ENCODE results near the gene JUP.
A peak's percentile ranks its signal among the peaks of the same experiment; 100 is the strongest.
"Not testable (repeated sequence)": the region's sequence is repeated elsewhere in the genome, so short reads cannot be mapped to it uniquely, and the experiment has no call there.

JUP gene

DNA sequence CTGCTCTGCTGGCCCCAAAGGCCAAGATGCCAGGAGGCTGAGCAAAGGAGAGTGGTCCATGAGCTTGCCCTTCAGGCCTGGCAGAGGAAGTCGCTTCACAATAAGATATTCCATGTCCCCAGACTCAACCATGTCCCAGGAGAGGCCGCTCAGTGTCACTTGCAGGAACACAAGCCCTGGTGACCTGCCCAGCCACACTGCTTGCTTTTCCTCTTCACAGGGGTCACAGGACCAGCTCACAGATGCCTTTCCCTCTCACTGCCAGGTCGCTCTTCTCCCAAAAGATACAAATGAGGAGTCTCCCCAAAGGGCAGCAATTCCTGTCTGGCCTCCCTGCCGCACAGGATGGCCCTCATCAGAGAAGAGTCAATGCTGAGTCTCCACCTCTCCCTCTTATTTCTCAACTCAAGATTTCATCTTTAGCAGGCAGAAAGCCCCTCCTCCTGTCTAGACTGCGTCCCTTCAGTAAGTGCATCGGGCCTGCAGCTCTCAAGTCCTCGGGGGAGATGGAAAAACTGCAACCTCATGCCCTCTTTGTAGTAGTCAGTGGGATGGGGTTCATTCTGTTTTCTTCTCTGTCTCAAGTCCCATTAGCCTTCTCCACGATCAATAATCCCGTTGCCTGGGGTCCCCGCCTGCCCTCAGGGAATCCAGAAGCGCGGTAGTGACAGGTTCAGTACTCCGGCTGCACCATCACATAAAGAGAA lies 5.0 kb downstream of the JUP start:
- DNase-seq (ENCODE audit: low spot score): no peak

GRCh38 chr17:41779954-41780353 lies 6.6 kb downstream of the JUP start:
- no peak for DNase-seq (ENCODE audit: low spot score)

GRCh38 chr17:41777574-41778188 lies 8.8 kb downstream of the JUP start:
- DNase-seq (ENCODE audit: low spot score): peak; percentile 90

DNA sequence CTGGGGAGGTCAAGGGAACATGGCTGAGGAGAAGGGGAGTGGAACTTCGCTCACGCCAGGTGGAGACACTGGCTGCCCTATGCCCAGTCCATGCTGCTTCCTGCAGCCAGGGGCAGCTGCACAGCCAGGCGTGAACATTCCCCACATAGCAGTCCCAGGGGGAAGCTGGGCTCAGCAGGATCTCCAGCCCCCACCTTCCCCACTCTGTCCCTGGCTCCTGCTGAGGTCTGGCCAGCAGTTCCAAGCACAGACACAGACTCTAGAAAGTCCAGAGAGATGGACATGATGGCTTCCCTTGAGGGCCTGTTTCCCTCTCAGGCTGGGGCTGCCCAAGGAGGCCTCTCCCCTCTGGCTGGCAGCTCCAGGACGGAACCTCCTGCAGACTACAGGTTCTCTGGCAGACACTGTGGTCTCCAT lies 9.3 kb downstream of the JUP start:
- DNase-seq (ENCODE audit: low spot score): peak; percentile 50

- DNase-seq (ENCODE audit: low spot score): not testable (repeated sequence)
These were observed 10.1 kb downstream of the JUP start for GRCh38 chr17:41776262-41776900.

DNA sequence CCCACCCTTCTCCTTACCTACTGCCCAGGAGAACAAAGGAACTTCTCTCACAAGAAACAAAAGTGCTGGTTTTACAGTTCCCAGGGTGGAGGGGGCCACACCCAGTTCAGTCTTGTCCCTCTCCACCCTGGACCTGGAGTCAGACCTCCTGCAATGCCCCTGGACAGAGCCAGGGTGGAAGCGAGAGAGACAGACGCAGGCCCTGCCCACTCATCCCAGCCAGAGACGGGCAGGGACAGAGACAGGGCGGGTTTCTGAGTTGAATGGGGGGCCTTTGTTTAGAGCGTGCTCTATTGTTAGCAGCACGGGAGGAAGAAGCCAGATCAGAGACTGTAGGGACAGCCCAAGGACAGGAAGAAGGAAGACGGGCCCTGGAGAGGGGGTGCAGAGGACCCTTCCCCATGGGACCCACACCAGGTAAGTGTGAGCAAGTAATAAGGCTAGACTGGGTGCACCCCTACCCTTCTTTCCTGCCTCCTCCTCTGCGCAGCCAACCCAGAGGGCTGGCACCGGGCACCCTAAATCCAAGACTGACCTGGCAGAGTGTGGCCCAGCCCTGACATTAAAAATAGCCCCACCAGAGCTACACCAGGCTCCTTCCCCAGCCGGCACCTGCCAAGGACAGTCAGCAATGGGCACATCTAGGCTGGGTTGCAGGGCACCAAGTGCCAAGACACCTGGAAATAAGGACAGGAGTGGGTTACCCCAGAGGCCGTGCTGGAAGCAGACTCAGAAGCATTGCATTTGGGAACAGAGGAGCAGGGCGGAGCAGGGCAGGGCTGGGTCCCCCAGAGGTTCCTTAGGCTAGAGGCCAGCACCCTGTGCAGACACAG lies 10.9 kb downstream of the JUP start:
- no peak for DNase-seq (ENCODE audit: low spot score)

DNA sequence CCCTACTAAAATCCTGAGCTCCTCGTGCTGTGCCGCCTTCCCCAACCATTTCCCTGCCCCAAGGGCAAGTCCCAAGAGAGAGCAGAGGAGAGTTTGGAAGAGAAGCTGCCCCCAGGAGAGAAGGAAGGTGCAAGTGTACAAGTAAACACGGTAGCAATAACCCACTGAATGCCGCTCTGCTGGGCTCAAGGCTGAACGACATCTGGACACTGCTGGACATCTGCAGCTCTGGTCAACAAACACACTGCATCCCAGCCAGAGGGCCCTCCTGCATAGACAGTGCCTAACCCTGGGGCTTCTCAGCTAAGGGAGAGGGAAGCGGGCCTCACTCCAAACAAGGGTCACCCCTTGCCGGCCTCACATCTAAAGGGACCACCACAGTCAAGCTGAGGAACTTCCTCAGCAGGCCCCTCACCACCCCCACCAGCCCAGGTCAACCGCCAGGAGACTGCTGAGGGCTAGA lies 12.7 kb downstream of the JUP start:
- DNase-seq (ENCODE audit: low spot score): no peak

DNA sequence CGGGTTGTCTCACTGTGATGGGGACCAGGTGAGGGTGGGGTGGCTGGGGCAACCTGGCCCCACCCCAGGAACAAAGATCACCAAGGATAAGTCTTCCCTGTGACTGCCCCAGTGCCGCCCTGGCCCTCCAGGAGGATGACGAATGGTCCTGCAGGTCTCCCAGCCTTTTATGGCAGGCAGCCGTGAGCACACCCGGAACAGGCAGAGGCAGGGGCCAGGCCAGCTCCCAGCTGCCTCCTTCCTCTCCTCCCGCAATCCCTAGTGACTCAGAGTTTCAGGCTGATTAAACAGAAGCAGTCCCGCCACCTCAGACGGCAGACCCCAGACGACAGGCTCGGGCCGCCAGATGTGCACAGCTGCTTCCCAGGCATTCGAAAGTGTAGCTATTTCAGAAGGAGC lies 13.3 kb downstream of the JUP start:
- peak; percentile 88 for DNase-seq (ENCODE audit: low spot score)

DNA sequence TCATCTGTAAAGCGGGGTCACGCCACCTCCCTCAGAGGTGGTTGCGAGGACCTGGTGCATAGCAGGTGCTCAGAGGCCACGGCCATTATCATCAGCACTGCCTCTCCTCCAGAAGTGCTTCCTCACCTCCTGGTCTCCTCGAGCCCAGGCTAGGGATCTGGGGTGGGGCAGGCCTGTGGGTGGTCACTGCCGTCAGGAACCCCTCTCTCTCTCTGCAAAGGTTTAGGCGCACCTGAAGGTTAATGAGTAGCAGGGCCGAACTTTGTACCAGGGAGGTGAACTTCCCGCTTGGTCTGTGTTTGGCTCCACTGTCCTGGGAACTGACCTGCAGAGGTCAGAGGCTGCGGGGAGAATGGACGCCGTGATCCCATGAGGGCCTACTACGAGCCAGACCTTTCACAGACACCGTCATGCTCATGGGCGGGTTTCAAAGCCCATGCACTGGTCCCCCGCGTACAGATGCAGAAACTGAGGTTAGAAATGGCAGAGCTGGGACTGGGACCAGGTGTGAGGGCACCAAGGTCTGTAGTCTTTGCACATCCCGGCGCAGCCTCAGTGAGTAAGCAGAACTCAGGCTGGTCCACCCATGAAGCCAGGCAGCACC lies 13.8 kb downstream of the JUP start:
- DNase-seq (ENCODE audit: low spot score): no peak

GRCh38 chr17:41772218-41772585 lies 14.3 kb downstream of the JUP start:
- DNase-seq (ENCODE audit: low spot score): no peak

- no peak for DNase-seq (ENCODE audit: low spot score)
These were observed 14.9 kb downstream of the JUP start for GRCh38 chr17:41771389-41772206.

- no peak for DNase-seq (ENCODE audit: low spot score)
These were observed 16.5 kb downstream of the JUP start for GRCh38 chr17:41769985-41770384.

DNA sequence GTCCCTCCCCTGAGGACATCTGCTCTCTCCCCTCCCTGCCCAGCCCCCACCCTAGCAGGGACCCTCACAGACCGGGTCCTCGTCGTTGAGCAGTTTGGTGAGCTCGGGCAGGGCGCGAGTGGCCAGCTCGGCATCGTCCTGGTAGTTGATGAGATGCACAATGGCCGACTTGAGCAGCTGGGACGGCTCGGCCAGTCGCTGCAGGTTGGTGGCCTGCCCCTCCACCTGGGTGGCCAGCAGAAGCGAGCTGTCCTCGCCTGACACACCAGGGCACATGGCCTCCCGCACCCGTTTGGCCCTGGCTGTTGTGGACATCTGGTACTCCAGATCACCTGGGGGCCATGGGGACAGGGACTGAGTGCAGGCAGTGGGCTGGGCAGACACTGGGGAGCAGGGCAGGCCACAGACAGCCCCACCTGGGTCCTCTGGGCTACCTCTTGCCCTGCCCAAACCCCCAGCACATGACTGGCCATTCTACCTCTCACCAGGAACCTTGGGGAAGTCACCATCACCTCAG lies 17.1 kb downstream of the JUP start:
- no peak for DNase-seq (ENCODE audit: low spot score)

GRCh38 chr17:41768682-41769288 lies 17.7 kb downstream of the JUP start:
- no peak for DNase-seq (ENCODE audit: low spot score)

DNA sequence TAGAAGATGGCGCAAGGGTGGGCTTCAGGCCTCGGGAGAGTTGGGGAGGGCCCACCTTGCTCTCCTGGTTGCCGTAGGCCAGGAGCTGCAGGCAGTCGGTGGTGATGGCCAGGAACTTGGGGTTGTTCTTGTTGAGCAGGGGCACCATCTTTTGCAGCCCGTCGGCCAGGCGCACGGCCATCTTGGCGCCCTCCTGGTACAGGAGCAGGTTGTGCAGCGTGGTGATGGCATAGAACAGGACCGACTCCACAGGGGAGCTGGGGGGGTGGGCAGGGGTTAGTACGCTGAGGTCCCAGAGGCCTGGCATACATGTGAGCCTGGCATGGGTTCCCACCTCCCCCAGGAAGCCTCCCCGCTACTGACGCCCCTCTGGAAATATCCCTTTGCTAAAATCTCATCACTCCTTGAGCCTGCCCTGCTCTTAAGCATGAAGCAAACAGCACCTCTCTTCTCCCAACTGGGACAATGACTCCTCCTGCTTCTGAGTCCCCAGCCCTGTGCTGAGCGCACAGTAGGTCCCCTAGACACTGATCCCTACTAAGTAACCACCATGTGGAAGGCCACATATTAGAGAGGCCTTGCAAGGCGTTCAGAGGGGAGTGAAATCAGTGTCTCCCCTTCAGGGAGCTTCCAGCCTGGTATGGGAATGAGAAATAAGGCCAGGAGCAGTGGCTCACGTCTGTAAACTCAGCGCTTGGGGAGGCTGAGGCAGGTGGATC lies 19.0 kb downstream of the JUP start:
- DNase-seq (ENCODE audit: low spot score): no peak

DNA sequence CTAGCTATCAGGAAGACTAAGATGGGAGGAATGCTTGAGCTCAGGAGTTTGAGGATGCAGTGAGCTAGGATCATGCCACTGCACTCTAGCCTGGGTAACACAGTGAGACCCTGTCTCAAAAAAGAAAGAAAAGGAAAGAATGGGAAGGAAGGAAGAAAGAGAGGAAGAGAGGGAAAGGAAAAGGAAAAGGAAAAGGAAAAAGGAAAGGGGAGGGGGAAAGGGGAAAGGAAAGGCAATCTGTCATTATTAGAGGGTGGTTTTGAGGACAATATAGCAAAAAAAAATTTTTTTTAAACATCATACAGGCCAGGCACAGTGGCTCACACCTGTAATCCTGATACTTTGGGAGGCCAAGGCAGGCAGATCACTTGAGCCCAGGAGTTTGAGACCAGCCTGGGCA lies 20.4 kb downstream of the JUP start:
- no peak for DNase-seq (ENCODE audit: low spot score)

DNA sequence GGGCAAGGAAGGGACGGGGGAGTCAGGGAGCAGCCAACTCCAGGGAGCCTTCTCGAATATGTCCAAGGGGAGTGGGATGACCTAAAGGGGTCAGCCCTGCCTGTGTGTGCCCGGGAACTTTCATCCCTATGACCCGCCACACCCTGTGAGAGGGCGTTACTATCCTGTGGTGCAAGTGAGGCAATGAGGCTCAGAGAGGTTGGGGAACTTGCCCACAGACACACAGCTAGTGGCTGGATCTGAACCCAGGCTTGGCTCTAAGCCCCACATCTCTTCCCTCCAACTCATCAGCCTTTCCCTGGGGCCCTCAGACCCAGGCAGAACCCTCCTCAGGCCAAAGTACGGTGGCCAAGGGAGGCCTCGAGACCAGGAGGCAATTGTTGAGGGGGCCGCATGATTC lies 23.2 kb downstream of the JUP start:
- no peak for DNase-seq (ENCODE audit: low spot score)

DNA sequence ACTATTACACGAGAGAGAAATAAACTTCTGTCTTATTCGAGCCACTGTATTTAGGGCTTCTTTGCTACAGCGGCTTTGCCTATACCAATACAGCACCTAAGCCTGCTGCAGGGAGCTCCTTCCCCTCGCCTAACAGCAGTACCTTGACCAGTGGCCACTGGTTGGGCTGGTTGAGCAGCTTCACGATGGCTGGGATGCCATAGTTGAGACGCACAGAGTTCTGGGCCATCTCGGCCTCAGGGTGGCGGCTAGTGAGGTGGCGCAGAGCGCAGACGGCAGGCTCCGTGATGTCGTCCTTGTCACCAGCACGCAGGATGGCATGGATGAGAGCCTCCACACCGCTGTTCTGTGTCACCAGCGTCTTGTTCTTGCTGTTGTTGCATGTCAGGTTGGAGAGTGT lies 23.7 kb downstream of the JUP start:
- DNase-seq (ENCODE audit: low spot score): no peak

DNA sequence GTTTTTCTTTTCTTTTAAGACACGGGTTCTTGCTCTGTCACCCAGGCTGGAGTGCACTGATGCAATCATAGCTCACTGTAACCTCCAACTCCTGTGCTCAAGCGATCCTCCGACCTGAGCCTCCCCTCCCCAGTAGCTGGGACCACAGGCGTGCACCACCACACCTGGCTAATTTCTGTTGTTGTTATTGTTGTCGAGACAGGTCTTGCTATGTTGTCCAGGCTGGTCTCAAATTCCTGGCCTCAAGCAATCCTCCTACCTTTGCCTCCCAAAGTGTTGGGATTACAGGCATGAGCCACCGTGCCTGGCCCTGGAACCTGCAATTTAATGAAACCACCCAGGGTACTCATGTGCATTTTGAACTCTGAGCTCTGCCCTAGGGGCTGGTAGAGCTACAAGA lies 24.1 kb downstream of the JUP start:
- no peak for DNase-seq (ENCODE audit: low spot score)

DNA sequence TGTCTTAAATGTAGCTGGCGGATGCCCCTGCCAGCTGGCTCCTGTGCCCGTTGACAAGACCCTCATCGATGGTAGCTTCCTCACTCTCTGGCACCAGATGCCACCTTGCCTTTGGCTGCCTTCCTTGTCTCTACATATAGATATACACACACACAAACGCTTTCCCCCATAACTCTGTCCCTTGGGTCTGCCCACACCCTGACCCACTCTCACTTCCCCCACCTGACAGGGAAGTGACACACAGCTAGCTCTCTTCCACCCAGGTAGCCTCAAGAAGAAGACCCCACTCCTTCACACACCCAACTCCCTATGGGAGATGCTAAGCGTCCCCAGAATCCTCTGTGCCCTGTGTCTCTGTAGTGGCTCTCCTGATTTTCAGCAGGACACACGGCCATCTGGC lies 25.6 kb downstream of the JUP start:
- no peak for DNase-seq (ENCODE audit: low spot score)
